K562 (cell line): ENCODE data around the gene ATXN7L1. TPM values are rescaled to one million over a fixed set of nuclear protein-coding genes. Genes with fewer than 3 reads are reported as not detected.

Experiments used
- CBX1 ChIP-seq: sonication (generic); IDR thresholded peaks from 2 replicates; pipeline ENCODE4 v1.6.1; 2016; ENCODE audit warnings: antibody characterized with exemption, low read depth, mild to moderate bottlenecking
- DIDO1 ChIP-seq: fragments of 450-650 bp; IDR thresholded peaks from 2 replicates; pipeline ENCODE4 v1.6.1; 2016; ENCODE audit warnings: low read depth, missing biosample characterization, missing genetic modification characterization
- FOSL1 ChIP-seq: fragments of 200-800 bp; sonication (Bioruptor generic); conservative IDR thresholded peaks from 2 replicates; pipeline ENCODE4 v1.6.1; 2016; ENCODE audit warnings: missing genetic modification characterization, missing compliant biosample characterization
- FOXO4 ChIP-seq: fragments of 450-650 bp; formaldehyde crosslinking; IDR thresholded peaks from 2 replicates; pipeline ENCODE4 v1.4.0; 2020; ENCODE audit warnings: mild to moderate bottlenecking, moderate library complexity
- MEIS2 ChIP-seq: fragments of 450-650 bp; IDR thresholded peaks from 2 replicates; pipeline ENCODE4 v1.6.1; 2014; ENCODE audit warnings: mild to moderate bottlenecking; ENCODE audit not compliant: partially characterized antibody
- PKNOX1 ChIP-seq: fragments of 450-650 bp; IDR thresholded peaks from 2 replicates; pipeline ENCODE4 v1.6.1; 2016
- SOX6 ChIP-seq: fragments of 450-650 bp; IDR thresholded peaks from 2 replicates; pipeline ENCODE4 v1.6.1; 2014; ENCODE audit warnings: mild to moderate bottlenecking
- YBX1 ChIP-seq: fragments of 450-650 bp; IDR thresholded peaks from 2 replicates; pipeline ENCODE4 v1.7.1; 2016; ENCODE audit warnings: mild to moderate bottlenecking
- ZNF41 ChIP-seq: fragments of 250-450 bp; sonication (Bioruptor Pico); conservative IDR thresholded peaks from 2 replicates; pipeline ENCODE4 v1.4.0; 2020; ENCODE audit warnings: mild to moderate bottlenecking
- polyA plus RNA-seq, 8 experiments: library from polyadenylated mRNA; depleted of rRNA in 4 of 8; stranded (reverse) in 5 of 8; unstranded in 3 of 8; fragments of >200 nt; fragmentation: Nextera tagmentation in 2 of 8; fragmentation: Illumina TruSeq in 1 of 8; extraction: Ambion mirVana in 2 of 8; extraction: Trizol in 1 of 8; gene quantifications; 2 replicates each; pipeline versions ENCODE4 v1.2.1 to v1.2.3, GENCODE V29; 2011 to 2014; ENCODE audit warnings: inconsistent platforms in 1 of 8, missing spikeins in 1 of 8
- total RNA-seq, 7 experiments: library from RNA; depleted of rRNA in 6 of 7; stranded (reverse); fragments of >200 nt in 6 of 7; fragmentation: Illumina TruSeq in 2 of 7; extraction: Trizol in 2 of 7; gene quantifications; 2 replicates each; pipeline versions ENCODE4 v1.2.1 to v1.2.3, GENCODE V29; 2011 to 2021; ENCODE audit warnings: low replicate concordance in 1 of 7

The ATXN7L1 gene
- total and polyA plus RNA-seq, 9 of the 15 experiments (the other 6 are each of a cell fraction or from before 2014, with no cell fraction given), result 6.6 to 13.7 (median 10.7) TPM

GRCh38 chr7:105769901-105770628 lies 106.3 kb downstream of the ATXN7L1 start (continued):
- no peak for TF ChIP-seq CBX1
- TF ChIP-seq PKNOX1, result peak; percentile 31; the same call in 1 of the 2 replicates
- TF ChIP-seq FOSL1 (tag), result 0 out of 2 replicates have a peak, but pooled peaks have one; percentile 14
- TF ChIP-seq YBX1, result no peak
- TF ChIP-seq SOX6, result no peak
- TF ChIP-seq MEIS2, result peak; percentile 9
- TF ChIP-seq ZNF41, result no peak
- no peak for TF ChIP-seq DIDO1 (tag)
- TF ChIP-seq FOXO4 (CRISPR knock-in tag), result no peak
